GM18907 (cell line): ENCODE data around the gene OVCA2.
A peak's percentile ranks its signal among the peaks of the same experiment; 100 is the strongest.

ENCODE experiments used
- ATAC-seq: cut with Tn5 transposase; IDR thresholded peaks from one replicate; pipeline ENCODE4 v1.9.1; 2021; ENCODE audit warnings: mild to moderate bottlenecking, moderate library complexity; ENCODE audit not compliant: unreplicated experiment

The OVCA2 gene

GRCh38 chr17:2063261-2064146, 21.7 kb downstream of the OVCA2 start:
- ATAC-seq = no peak

GRCh38 chr17:2064147-2064489, 22.3 kb downstream of the OVCA2 start:
- ATAC-seq = no peak

GRCh38 chr17:2064520-2064971, 22.7 kb downstream of the OVCA2 start:
- ATAC-seq = no peak

GRCh38 chr17:2064980-2065785, 23.4 kb downstream of the OVCA2 start:
- ATAC-seq = no peak

- no peak for ATAC-seq
These were observed 24.2 kb downstream of the OVCA2 start for GRCh38 chr17:2065949-2066400.

GRCh38 chr17:2067048-2067561, 25.3 kb downstream of the OVCA2 start:
- ATAC-seq = no peak

- no peak for ATAC-seq
These were observed 25.8 kb downstream of the OVCA2 start for GRCh38 chr17:2067608-2068024.

- ATAC-seq = no peak
These were observed 26.3 kb downstream of the OVCA2 start for GRCh38 chr17:2068031-2068518.

- ATAC-seq = no peak
These were observed 26.8 kb downstream of the OVCA2 start for GRCh38 chr17:2068519-2069051.

GRCh38 chr17:2070241-2071023, 28.6 kb downstream of the OVCA2 start:
- peak; percentile 81 for ATAC-seq

GRCh38 chr17:2071024-2071385, 29.2 kb downstream of the OVCA2 start:
- ATAC-seq = no peak

GRCh38 chr17:2071455-2072281, 29.8 kb downstream of the OVCA2 start:
- ATAC-seq = no peak

- ATAC-seq = no peak
These were observed 33.1 kb downstream of the OVCA2 start for GRCh38 chr17:2074919-2075318.

- no peak for ATAC-seq
These were observed 33.7 kb downstream of the OVCA2 start for GRCh38 chr17:2075336-2076086.

- ATAC-seq = no peak
These were observed 34.5 kb downstream of the OVCA2 start for GRCh38 chr17:2076087-2076984.

- no peak for ATAC-seq
These were observed 35.2 kb downstream of the OVCA2 start for GRCh38 chr17:2077040-2077439.

GRCh38 chr17:2081564-2081963, 39.7 kb downstream of the OVCA2 start:
- no peak for ATAC-seq
